Sigmoid colon (tissue), 4 donors: ENCODE measurements around the gene C1GALT1.

Experiments
- EP300 ChIP-seq, 4 donors: sonication (generic); formaldehyde crosslinking; IDR thresholded peaks; one replicate each; pipeline ENCODE4 v1.6.1; 2017; ENCODE audit warnings: antibody characterized with exemption in 4 of 4
- POLR2A ChIP-seq, 2 donors: fragments of 450-650 bp; IDR thresholded peaks; one replicate each; pipeline ENCODE4 v1.6.1; 2016; ENCODE audit warnings: antibody characterized with exemption in 2 of 2, mild to moderate bottlenecking in 2 of 2, moderate library complexity in 2 of 2
- POLR2AphosphoS5 ChIP-seq, 4 donors: sonication (generic); formaldehyde crosslinking; IDR thresholded peaks; one replicate each; pipeline ENCODE4 v1.6.1; 2017; ENCODE audit warnings: antibody characterized with exemption in 4 of 4
- TF ChIP-seq, protein P1 (sequence below), 4 experiments: fragments of 450-650 bp in 3 of 4; fragments of 200-600 bp in 1 of 4; IDR thresholded peaks; one replicate each; pipeline ENCODE4 v1.5.1; 2016 to 2019; ENCODE audit warnings: antibody characterized with exemption in 4 of 4, mild to moderate bottlenecking in 3 of 4, moderate library complexity in 2 of 4

DNA sequence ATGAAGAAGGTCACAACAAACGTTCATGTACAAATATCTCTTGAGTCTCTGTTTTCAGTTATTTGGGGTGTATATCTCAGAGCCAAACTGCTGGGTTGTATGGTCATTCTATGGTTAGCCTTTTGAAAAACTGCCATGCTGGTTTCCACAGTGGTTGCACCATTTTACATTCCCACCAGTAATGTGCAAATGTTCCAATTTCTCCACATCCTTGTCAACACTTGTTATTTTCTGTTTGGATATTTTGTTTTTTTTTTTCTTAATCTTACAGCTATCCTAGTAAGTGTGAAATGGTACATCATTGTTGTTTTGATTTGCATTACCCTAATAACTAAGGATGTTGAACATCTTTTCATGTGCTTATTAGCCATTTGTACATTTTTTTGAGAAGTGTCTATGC is 13.0 kb upstream of the C1GALT1 start:
- TF ChIP-seq, protein P1, sequence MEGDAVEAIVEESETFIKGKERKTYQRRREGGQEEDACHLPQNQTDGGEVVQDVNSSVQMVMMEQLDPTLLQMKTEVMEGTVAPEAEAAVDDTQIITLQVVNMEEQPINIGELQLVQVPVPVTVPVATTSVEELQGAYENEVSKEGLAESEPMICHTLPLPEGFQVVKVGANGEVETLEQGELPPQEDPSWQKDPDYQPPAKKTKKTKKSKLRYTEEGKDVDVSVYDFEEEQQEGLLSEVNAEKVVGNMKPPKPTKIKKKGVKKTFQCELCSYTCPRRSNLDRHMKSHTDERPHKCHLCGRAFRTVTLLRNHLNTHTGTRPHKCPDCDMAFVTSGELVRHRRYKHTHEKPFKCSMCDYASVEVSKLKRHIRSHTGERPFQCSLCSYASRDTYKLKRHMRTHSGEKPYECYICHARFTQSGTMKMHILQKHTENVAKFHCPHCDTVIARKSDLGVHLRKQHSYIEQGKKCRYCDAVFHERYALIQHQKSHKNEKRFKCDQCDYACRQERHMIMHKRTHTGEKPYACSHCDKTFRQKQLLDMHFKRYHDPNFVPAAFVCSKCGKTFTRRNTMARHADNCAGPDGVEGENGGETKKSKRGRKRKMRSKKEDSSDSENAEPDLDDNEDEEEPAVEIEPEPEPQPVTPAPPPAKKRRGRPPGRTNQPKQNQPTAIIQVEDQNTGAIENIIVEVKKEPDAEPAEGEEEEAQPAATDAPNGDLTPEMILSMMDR (IDR thresholded peaks at IDR 0.05) = no peak
- no peak for TF ChIP-seq EP300 (IDR thresholded peaks at IDR 0.05)
- TF ChIP-seq POLR2A (IDR thresholded peaks at IDR 0.05) = no peak
- TF ChIP-seq POLR2AphosphoS5 (IDR thresholded peaks at IDR 0.05) = no peak
